ENCODE data around the gene ADAMTS18.
"Not testable (repeated sequence)": the region's sequence is repeated elsewhere in the genome, so short reads cannot be mapped to it uniquely, and the experiment has no call there.

Gene ADAMTS18, protein sequence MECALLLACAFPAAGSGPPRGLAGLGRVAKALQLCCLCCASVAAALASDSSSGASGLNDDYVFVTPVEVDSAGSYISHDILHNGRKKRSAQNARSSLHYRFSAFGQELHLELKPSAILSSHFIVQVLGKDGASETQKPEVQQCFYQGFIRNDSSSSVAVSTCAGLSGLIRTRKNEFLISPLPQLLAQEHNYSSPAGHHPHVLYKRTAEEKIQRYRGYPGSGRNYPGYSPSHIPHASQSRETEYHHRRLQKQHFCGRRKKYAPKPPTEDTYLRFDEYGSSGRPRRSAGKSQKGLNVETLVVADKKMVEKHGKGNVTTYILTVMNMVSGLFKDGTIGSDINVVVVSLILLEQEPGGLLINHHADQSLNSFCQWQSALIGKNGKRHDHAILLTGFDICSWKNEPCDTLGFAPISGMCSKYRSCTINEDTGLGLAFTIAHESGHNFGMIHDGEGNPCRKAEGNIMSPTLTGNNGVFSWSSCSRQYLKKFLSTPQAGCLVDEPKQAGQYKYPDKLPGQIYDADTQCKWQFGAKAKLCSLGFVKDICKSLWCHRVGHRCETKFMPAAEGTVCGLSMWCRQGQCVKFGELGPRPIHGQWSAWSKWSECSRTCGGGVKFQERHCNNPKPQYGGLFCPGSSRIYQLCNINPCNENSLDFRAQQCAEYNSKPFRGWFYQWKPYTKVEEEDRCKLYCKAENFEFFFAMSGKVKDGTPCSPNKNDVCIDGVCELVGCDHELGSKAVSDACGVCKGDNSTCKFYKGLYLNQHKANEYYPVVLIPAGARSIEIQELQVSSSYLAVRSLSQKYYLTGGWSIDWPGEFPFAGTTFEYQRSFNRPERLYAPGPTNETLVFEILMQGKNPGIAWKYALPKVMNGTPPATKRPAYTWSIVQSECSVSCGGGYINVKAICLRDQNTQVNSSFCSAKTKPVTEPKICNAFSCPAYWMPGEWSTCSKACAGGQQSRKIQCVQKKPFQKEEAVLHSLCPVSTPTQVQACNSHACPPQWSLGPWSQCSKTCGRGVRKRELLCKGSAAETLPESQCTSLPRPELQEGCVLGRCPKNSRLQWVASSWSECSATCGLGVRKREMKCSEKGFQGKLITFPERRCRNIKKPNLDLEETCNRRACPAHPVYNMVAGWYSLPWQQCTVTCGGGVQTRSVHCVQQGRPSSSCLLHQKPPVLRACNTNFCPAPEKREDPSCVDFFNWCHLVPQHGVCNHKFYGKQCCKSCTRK (N-terminal part only)

DNA sequence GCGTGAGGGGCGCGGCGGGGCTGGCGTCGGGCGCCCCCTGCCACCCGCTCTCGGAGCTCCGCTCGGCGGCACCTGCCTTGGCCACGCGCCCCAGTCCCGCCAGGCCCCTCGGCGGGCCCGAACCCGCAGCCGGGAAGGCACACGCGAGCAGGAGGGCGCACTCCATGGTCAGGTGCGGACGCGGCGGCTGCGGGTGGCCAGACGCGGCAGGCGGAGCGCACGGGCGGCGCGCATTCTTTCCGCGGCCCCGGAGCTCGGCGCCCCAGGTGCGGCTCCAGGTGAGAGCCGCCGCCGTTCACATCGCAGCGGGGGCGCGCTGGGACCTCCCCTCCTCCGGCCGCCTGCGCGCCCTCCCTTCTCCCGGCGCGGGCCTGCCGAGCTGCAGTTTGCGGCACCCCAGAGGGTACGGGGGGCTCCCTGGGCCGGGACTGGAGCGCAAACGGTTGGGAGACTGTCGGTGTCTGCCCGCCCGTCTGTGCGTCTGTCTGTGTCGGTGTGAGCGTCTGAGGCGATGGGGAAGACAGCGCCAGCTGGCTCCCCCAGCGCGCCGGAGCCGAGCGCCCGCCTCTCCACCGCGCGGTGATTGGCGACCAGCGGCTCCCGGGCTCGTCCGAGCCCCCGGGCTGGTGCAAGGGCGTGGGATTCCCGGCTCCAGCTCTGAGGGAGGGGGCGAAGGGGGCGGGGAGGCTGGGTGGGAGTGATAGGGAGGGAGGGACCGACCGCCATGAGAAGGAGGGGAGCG is at the start of gene ADAMTS18:
Gene ADAMTS18, minus strand, starts transcription at position 505 of the 742 bp plus-strand sequence. Its CDS starts 339 bp downstream, at position 166.
- DNase-seq (ENCODE audit: low read depth), result no peak

DNA sequence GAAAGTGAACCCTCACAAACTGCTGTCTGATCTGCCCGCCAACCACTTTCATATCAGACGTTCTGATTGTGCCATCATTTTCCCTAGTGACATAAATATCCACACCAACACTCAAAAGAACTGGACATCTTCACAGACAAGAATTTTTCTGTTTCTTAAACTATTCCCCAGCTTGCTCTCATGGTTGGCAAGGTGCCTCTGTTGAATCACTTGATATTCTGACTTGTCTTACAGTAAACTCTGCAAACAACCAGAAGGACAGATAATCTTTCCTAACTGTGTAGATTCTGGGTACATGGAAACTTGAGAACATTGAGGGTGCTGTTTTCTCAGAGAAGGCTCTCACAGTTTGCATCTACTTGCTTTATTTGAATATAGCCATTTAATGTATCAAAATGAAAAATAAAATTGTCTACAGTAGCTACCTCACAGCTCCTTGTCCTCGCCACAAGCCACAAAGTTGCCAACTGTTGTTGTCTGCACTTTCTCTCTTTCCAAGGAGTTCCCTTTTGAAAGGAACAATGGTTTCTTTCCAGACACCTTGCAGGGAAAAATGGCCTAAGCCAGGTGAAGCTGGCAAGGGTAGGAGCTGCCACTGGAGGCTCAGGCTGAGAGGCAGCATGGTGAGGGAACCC is 46.0 kb upstream of the ADAMTS18 start:
- no peak for DNase-seq (ENCODE audit: low read depth)

DNA sequence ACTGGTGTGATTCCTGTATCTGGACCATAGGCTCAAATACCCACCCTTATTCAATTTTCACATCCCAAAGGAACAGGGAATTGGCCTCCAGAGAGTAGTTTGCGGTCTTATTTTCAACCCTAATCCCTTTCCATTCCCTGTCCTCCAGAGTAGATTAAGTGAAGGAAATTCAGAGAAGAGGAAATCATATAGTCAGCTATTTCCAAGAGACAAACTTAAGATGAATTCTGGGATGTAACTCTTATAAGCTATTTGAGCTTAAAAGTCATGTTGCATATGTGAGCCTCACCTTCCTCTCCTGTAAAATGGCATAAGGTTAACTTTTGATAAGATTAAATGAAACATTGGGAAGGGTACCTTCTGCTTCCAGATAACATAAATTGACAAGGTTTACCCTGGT is 37.4 kb upstream of the ADAMTS18 start:
- DNase-seq (ENCODE audit: low read depth), result no peak

DNA sequence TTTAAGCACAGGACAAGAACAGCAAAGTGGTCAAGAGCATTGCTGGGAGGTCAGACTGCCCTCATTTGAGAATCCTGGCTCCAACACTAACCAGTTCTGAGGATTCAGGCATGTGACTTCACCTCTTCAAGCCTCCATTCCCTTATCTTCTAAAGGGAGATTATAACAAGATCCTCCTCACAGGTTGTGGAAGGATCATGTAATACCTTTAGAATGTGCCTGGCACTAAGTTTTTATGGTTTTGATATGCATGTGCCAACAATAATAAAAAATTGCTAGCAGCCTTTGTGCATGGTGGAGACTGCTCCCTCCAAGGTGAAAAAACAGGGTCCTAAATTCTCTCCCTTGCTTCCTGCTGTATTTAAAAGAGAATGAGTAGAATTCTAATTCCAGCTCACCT is 36.0 kb upstream of the ADAMTS18 start:
- DNase-seq (ENCODE audit: low read depth), result no peak

DNA sequence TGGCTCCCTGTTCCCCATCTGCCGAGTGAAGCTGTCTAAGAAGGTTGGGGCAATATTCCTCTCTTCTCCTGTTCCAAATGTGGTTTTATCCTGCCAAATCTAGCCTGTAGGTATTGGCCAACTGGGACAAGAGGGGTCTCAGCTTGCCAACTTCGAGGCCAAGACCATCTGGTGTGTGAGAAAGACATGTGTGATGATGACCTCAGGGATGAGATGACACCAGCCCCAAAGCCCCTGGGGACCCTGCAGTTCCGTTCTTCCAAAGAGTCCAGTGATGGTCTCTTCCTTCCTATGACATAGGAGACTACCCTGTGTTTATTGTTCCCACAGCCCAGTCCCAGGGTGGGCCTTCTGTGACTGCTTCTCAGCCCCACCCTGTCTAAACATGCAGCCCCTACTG is 34.8 kb upstream of the ADAMTS18 start:
- DNase-seq (ENCODE audit: low read depth), result no peak

DNA sequence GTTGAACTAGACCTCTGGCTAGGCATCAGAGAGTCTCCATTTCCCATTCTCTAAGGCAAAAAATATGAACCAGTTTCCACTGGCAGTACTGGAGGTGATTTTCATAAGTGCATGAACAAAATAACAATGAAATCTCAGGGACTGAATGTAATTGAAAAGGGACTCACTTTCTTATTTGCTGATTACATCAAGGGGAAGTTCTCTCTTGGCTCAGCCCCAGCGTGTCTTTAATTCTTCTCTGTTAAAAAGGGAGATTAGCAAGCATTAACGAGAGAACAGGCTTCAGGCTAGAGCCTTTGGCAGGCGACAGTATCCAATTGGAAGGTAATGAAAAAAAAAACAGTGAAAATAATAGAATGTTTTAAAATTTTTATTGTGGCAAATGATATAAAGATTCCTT is 34.0 kb upstream of the ADAMTS18 start:
- DNase-seq (ENCODE audit: low read depth), result no peak

DNA sequence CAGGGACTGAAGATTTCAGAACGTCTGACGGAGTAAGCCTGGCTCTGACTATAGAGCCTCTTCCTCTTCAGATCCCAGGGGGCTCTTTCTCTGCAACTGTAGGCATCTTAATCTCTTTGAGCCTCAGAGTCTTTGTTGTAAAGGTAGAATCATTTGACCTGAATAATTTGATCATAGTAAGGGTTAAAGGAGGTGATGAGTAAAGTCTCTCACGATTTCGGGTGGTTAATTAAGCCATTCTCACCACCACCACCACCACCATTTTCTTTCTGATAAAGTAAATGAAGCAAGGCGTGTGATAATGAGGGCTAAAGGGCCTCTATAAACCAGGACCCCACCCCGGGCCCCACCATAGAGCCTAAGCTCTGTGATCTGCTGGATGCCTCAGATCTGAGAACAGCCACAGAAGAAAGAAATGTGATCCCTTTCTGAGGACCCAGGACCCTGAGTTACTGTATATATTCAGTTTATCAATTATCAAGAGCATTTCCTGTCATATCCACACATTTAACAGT is 33.0 kb upstream of the ADAMTS18 start:
- DNase-seq (ENCODE audit: low read depth), result no peak

DNA sequence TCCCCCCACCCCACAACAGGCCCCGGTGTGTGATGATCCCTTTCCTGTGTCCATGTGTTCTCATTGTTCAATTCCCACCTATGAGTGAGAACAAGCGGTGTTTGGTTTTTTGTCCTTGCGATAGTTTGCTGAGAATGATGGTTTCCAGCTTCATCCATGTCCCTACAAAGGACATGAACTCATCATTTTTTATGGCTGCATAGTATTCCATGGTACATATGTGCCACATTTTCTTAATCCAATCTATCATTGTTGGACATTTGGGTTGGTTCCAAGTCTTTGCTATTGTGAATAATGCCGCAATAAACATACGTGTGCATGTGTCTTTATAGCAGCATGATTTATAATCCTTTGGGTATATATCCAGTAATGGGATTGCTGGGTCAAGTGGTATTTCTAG is 28.8 kb upstream of the ADAMTS18 start:
- not testable (repeated sequence) for DNase-seq (ENCODE audit: low read depth)

DNA sequence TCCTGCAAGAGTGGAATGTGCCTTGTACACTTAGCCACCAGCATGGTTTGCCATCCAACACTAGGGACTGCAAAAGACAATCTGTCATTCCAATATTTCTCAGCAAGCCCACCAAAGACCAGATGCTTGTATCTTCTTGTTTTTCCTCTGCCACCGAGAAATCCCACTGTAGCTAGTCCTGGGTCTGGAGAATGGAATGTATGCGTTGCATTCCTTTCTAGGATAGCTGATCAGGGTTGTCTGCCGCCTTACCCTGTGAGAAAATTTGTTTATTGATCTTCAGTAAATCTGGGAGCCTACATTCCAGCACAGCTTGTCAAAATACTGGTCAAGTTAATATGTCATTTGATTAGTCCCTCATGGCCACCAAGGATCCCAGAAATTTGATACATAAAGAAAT is 28.1 kb upstream of the ADAMTS18 start:
- no peak for DNase-seq (ENCODE audit: low read depth)

DNA sequence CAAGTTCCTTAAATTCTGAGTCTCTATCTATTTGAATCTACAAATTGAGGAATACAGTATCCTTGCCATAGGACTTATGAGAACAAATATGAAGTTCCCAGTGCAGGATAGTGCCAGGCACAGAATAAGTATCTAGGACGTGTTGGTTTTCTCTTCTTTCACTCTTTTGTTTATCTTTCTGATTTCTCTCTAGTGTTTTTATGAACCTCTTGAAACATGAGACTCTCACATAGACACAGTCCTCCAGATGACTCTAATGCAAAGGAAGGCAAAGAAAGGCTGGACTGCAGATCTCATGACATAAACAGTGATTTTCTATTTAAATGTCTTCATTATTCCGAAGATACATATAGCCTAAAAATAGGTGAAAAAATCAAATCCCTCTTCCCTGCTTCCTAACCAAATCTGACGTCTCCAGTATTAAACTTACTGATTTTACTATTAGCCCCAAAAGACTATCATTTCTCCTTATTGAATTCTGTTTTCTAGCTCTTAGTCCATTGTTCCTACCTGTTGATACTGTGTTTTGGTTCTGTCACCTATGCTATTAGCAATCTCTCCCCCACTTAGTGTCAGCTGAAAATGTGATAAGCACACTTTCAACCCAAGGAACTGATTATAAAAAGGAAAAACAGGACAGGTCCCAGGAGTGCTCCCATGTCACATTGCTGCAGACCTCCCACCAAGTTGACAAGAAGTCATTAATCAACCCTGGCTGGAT is 24.9 kb upstream of the ADAMTS18 start:
- no peak for DNase-seq (ENCODE audit: low read depth)

DNA sequence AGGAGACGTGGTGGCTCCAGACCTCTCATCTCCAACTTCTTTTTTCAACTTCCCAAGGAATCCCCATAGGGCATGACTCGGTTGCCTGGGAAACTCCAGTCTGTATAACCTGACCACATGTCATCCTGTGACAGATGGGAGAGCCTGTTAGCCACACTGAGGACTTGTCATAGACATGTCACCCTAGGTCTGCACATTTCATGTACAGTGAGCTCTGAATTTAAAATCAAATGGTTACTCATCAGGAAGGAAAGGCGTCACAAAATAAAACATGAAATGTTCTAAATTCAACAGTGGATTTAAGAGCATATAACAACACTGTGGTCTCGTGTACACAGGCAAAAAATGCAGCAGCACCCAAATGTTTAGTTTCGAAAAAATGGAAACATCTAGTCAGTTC is 22.2 kb upstream of the ADAMTS18 start:
- DNase-seq (ENCODE audit: low read depth), result no peak

DNA sequence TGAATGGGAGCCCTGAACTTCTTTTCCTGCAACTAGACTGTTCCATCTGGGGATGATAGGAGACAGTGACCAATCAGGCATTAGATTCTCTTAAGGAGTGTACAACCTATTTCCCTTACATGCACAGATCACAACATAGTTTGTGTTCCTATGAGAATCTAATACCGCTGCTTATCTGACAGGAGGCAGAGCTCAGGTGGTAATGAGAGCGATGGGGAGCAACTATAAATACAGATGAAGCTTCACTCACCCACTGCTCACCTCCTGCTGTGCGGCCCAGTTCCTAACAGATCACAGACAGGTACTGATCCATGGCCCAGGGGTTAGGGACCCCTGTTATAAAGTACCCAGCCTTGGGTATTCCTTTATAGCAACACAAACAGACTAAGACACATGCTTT is 17.4 kb upstream of the ADAMTS18 start:
- DNase-seq (ENCODE audit: low read depth), result no peak

DNA sequence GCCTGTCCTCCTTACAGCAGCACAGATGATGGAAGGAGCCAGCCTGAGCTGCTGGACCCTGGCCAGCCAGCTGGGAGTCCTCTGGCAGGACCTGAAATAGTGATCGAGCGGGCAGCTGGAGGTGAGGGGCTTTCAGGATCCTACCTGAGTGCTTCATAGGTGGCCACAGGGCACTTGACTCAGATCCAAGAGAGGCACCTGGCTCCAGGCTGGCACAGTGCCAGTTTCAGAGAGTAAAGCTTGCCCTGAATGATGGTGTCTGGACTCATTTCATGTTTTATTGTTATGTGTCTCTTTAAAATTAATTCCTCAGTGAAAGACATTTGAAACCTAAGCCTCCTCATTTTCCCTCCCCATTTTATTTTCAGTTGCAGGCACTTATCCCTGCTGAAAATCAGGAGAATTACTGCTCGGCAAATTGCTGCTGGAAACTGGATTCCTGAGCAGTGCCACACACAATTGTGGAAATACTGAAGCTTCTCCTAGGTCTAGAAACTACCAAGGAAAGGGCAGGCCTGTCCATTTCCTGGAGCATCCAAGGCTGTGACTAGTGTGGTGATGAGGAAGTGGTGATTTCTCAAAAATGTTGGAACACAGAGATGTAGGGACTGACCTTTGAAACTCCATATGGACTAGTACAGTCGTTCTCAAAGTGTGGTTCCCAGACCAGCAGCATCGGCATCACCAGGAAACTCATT is 16.1 kb upstream of the ADAMTS18 start:
- DNase-seq (ENCODE audit: low read depth), result no peak

DNA sequence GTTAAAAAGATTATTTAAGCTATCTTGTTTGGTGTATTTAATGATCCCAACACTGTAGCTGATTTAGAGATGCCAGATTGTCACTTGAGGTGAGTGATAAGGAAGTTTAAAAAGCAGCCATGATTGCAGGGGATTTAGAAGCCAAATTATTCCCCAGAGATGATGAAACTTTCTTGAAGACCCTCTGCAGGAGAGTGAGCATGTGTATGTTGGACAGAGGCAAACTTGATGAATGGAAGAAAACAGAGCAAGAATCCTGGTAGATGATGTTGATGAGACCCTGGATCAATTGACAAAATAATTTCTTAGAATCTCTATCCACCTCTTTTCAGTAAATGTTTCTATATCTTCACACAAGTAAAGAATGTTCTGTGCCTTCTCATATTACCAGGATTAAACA is 14.4 kb upstream of the ADAMTS18 start:
- no peak for DNase-seq (ENCODE audit: low read depth)

DNA sequence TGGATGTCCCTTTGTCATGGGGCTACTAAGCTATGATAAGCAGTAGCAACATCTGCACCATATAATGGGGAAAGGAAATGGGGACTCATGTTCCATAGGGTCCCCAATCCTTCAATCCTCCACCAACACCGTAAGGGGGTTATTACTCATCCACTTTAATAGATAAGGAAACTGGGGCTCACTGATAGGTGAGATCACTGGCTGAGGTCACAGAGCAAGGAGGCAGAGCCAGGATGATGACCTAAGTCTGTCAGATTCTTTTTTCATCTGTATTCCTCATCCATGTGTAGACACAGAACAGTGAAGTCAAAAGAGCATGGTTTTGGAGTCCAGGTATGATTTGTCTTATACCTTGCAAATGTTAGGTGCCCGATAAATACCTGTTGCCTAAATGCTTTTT is 10.5 kb upstream of the ADAMTS18 start:
- DNase-seq (ENCODE audit: low read depth), result no peak

DNA sequence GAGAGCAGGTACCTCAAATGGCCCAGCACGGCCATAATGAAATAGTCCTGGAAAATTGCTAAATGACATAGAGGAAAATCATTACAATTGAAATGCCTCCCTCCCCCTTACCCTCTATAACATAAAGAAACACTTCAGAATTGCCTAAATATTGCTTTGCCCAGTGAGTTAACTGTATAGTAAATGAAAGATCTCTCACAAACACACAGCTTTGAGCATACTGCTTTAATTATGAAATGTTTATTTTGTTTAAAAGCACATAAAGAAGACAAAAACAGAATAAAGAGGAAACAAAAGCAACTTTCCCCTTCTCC is 9.3 kb upstream of the ADAMTS18 start:
- DNase-seq (ENCODE audit: low read depth), result no peak

DNA sequence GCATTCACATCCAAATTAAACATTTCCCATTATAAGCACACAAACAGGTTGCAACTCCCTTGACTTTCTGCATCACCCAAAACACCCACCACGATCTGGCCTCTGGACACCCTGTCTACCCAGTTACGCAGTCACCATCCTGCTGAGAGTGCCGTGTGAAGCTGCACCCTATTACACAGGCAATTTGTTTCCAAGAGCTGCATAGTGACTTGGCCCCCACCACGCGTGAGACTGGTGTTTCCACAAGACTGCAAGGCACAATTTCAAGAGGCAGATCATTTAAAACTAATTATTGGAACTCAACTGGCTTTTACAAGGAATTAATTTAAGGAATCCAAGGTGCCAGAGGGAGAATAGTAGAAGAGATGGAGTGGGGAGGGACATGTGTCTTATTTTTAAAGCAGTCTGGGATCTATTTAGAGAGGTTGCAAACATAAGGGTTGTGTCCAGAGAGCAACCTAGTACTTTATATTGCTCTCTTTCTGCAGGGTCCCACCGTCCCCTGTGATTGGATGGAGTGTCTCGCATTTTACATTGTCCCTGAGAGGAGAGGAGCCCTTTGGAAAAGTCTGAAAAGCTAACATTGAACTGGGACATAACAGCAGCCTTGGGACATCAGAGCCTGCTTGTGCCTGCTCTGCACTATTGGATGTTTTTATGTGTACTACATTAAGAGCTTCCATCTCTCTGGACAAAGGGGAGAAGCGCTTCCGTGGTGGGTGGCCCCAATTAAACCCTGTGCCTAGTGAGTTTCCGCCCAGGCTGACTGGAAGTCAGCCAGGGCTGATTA is 8.7 kb upstream of the ADAMTS18 start:
- DNase-seq (ENCODE audit: low read depth), result no peak

DNA sequence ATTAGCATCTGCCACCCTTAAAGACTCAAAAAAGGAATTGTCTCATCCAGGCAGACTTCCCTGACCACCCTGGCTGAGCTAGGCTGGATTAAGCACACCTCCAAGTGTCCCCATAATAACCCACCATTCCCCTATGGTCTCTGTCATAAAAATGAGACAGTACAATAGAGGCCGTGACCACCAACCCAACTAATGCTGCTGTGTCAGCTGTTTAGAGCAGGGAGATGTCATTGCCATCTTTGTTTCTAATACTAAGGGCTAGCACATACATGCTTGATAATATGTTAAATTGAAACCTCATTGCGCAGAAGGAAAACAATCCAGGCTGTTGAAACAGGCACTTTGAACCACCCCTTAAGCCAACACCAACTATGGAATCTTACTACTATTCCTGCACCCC is 7.2 kb upstream of the ADAMTS18 start:
- no peak for DNase-seq (ENCODE audit: low read depth)

DNA sequence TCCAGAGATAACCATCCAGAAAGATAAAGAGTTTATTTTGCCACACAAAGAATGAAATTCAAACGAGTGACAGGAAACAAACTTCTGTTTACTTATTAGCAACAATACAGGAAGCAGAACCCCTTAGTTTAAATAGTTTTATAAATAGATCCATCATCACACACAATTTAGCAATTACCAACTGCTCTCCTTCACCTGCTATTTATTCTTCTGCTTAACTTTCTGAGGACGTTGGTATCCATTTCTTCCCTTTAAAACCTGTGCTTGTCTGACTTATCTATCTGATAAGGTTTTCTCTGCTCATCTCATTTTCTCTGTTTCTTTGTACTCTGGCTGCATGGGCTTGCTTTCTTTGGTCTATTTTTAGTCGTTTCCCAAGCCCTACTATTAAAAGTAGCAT is 4.3 kb upstream of the ADAMTS18 start:
- no peak for DNase-seq (ENCODE audit: low read depth)
